NOMO-1 (cell line): ENCODE measurements around the gene ATRN.

Experiments used
- DNase-seq, 2 experiments: peaks; one replicate each; lab custom pipeline; 2025; ENCODE audit not compliant: unreplicated experiment in 2 of 2; lab: John Stamatoyannopoulos, UW

The ATRN gene

DNA sequence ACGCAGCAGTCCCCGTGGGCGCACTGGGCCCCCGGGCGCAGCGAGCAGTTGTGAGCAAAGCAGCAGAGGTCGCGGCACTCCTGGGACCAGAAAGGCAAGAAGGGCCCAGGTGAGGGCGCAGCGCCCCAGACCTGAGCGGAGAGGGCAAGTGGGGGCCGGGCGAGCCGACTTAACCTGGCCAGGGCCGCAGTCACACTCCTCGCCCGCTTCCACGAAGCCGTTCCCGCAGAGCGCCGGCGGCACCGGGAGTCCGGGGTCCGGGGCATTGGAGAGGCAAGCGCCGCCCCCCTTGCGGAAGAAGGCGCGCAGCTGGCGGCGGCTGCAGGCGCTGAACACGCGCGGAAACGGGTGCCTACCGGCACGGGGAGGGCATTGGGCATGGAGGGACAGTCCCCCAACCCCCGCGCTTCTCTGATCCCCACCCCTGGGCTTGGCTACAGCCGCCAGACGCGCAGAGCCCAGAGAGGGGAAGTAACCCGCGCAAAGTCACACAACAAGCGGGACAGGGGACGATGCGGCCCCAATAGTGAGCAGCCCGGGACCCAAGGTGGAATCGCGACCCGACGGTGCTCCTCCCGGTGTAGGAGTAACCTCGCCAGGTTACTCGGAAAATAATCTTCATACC, 201.8 kb downstream of the ATRN start:
- DNase-seq, result peak in 1 of 2 experiments; percentile 19

DNA sequence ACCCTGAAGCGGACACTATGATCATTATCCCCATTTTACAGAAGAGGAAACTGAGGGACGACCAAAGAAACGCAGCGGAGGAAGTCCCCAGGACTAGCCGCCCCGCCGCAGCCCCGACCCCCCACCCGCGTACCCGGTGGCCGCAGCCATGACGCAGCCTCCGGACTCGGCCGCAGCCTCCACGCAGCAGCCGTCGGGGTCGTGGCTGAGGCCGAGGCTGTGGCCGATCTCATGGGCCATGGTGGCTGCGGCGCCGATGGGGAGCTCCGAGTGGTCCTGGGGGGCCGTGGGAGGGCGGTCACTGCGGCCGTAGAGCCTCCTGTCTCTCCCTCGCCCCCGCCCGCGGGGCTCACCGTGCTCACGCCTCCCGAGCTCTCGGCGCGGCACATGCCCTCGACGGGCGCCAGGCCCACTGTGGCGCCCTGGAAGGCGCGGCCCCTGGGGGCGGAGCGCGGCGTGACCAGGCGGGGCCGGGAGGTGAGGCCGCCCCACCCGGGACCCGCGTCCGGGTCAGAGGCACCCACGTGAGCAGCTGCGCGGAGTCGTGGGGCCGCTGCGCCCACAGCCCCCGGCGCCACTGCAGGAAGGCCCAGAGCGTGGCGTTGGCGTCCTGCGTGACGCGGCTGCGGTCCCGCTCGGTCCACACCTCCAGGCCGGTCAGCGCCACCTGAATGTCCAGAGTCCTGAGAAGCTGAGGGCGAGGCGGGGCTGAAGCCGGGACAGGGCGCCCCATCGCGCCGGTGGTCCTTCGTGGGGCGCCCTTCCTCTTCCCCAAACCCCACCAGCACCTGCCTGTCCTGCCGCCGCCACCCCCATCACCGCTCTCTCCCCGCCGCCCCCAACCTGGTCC, 202.6 kb downstream of the ATRN start:
- no peak for DNase-seq

DNA sequence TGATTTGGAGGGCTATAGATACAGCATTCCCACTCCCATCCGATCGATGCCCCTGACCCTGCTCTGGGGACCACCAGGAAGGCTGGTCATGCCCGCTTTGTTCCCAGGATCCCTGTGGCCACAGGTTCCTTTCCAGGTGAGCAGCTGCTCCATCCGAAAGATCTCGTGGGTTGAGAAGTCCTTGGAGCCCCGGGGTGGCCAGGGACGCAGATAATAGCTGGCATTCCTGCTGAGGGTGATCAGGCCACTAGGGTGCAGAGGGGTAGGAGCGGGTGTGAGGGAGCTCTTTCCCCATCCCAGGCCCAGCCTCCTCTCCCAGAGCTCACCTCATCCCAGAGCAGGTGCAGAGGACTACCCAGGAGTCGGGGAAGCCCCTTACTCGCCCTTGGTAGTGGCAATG, 203.6 kb downstream of the ATRN start:
- DNase-seq, result no peak

DNA sequence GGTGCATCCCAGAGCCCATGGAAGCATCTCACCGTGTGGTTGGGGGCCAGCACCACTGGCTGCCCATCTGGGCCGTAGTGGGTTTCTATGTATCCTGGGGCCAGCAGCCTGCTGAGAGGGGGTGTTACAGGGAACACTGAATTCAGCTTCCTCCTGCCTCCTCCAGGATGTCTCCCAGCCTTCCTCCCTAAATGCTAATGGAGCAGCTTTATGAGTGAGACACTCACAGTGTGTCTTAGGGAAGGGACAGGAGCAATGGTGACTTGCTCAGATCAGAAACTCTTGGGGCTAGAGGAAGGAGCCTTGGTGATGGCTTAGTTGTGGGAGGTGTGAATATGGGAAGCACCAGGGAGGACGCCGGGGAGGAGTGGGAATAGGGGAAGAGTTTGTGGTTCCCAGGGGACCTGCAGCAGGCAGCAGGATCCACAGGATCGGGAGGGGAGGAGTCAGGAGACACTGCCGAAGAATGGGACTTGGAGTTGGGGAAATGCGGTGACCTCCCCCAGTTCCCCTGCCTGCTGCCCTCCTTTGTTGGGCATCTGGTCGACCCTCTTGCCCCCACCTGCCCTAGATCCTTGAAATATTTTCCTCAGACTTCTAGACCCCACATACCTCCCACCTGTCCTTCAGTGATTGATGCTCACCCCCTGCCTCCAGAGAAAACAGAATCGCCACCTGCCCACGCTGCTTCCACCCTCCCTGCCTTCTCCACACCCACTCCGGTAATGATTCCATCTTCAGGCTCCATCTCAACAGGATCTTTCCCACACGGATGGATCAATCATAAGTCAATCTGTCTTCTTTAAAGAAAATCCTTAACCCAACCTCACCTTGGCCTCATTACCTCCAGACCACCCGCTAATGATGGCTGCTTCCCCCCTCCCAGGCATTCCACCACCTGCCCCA, 204.4 kb downstream of the ATRN start:
- DNase-seq, result no peak

DNA sequence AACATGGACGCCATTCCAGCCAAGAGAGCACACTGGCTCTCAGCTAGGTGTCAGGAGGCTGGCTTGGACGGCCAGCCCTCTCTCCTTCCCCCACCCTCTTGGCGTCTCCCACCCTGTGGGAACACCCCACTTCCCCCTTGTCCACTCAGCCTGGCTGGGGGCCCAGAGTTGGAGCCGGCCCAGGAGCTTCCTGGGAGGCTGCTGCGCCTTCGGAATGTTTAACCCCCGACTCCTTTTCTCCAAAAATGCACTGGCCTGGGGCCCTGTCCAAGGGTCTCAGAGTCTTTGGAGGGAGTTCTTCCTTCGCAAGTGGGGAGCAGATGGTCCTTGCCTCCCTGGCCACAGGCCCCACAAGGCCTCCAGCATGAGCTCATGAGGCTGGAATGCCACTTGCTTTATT, 206.9 kb downstream of the ATRN start:
- DNase-seq, result no peak

DNA sequence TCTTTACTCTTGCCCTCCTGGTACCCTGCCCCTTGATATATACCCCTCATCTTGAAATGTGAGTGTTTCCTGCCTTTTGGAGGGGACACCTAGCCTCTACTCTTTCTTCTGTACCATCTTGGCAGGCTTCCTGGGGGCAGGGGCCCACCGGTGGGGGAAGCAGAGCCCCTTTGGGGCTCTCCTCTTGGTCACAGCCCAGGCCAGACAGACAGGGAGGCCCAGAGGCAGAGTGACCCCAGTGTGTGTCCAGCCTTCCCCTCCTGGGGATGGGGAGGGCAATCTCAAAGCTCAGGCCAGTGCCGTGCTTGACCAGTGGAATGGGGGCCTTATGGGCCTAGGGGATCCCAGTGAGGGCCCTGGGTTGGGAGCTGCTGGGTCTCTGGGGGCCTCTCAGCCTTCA, 207.4 kb downstream of the ATRN start:
- DNase-seq, result no peak

DNA sequence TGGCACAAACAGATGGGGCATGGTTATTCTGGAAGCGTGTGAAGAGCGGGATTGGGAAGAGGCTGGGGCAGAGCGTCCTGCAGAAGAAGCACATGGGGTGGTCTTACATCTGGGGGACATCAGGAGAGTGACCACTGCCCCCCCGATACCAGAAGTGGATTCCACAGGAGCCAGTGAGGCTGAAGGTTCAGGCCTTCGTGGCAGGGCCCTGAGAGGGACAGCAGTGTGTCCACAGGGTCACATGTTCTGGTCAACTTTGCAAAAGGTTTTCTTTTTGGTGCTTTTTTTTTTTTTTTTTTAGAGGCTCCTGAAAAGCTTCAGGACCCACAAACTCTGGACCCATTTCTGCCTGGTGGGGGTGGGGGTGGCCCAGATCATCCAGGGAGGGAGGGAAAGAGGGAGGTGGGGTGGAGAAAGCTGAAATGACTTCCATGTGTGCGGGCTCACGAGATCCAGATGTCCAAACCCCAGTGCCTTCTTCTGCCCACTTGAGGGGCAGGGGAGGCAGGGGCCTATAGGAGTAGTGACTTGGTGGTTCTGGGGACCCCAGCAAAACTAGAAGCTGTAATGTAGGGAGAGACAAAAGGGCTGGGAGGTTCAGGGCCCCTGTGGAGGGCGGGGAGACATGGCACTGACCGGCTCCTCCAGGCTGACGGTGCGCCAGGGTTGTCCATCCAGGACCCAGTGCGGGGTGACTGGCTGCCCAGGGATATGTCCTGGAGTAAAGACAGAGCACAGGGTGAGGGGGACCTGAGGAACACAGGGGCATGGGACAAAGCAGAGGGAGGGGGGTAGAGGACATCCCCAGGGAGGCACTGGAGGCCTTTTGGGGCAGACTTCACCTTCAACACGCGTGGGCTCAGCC, 208.3 kb downstream of the ATRN start:
- DNase-seq, result no peak

DNA sequence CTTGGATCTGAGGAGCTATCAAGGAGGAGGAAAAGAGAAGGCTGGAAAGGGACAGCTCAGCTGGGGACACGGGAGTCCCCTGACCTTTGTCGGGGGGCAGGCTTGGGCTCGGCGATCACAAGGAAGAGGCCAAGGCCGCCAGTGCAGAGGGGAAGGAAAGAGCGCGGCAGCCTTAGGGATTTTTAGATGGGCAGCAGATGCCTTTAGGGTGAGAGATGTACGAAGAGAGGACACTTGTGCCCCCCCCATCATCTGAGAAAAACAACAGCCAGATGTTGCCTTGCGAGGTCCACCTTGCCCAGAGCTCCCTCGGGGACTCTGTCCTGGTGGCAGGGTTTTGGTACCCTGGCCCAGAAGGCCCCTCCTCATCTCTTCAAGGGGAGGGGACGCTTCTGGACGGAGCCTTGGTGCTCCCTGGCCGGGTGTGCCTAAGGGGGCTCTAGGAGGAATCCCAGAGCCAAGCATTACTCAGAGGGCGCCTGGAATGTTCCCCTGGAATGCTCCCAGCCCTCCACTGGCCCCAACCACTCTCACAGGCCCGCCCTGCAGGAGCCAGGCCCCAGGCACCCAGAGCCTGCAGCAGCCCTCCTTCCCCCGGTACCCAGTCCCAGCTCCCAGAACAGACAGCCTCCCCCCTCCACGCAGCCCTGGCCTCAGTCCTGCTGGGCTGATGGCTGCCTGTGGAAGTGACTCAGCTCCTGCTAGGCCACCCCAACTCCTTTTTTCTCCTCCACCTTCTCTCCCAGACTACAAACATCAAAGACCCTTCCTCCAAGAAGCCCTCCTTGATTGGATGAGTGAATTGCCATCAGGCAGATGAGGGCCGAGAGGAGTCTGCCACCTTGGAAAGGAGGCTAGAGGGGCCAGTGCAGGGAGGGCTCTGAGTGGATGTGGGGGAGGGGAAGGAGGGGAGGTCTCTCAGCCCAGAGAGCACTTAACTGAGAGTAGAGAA, 209.2 kb downstream of the ATRN start:
- no peak for DNase-seq

DNA sequence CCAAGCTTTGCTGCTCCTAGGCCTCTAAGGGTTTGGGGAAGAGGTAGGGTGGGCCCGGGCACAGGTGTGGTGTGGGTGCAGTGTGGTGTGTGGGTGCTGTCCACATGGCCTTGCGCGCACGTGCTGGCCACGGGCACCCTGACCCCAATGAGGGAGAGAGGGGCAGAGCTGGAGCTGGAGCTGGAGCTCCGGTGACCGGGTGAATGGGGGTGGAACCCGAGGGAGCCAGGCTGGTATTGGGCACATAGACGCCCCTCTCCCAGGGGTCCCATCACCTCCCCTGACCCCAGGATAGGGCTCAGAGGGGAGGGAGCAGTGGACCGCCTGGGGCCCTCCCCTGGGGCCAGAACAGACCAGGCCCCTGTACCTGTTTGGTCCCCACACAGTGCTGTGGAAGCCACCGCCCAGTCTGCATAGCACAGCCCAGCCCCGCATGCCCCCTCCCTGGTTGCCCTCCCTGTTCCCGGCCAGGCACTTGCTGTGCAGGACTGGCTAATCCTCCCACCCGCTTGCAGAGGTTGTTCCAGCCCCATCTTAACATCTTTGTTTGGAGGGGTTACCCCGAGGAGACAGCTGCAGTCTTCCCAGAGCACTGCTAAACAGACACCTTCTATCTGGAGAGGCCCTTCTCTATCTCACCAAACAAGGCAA, 210.0 kb downstream of the ATRN start:
- no peak for DNase-seq

DNA sequence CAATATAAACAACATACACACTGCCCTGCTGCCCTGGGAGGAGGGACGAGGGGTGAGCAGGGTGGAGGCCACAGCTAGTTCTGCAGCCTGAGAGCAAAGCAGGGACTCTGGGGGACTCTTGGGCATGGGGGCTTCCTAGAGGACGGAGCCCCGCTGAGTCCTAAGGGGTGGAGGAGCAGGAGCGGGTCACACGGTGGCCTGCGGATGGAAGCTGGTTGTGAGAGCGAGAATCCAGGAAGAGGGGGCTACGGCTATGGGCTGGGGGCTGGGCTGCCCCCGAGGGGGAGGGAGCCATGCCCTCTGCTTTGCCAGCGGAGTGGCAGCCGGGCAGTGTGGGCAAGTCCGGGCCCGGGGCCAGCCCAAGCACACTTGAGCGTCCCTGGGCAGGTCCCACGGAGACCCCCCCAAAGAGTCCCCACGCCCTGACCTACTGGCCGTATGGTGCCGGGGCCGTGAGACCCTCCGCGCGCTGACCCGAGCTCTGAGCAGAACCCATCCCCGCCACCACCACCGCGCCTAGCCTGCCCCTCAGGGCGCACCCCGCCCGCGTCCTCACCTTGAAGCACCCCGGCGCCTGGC, 210.6 kb downstream of the ATRN start:
- DNase-seq, result no peak

DNA sequence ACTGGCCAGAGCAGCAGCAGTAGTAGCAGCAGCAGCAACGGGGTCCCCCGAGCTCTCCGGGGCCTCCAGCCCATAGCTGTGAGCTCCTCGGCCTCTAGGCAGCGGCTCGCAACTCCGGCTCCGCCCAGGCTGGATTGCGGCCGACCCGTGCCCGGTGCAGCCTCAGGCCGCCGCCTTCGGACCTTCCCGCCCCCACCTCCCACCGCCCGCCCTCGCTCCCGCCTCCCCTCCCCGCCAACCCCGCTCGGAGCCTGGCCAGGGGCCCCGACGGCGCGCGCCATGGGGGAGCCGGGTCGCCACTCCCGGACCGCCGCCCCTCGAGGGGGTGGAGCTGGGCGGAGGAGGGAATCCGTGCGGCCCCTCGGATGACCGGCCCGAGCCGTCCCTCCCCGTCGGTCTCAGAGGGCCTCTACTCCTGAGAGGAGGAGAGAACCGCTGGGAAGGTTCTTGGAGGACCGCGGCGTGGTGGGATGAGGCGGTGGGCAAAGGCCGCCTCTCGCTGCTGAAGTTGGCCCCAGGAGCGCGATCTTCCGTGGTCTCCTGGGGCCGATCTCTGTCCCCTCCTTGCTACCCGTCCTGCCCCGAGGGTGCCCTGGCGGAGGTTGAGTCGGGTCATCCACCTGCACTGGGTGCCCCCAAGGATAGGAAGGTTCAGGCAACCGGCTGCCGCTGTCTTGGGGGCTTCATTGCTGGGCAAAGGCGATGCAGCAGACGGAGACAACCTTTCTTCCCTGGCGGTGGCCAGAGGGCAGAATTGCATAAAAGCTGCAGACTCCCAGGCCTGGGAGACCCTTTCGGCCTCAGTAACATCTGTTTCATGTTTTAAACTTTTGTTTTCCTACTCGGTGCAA, 211.3 kb downstream of the ATRN start, which contains the start of gene ADAM33:
Gene ADAM33 (minus strand): TSS at position 80 of the 851 bp plus-strand sequence. CDS start 6 bp downstream, at position 74.
- no peak for DNase-seq

DNA sequence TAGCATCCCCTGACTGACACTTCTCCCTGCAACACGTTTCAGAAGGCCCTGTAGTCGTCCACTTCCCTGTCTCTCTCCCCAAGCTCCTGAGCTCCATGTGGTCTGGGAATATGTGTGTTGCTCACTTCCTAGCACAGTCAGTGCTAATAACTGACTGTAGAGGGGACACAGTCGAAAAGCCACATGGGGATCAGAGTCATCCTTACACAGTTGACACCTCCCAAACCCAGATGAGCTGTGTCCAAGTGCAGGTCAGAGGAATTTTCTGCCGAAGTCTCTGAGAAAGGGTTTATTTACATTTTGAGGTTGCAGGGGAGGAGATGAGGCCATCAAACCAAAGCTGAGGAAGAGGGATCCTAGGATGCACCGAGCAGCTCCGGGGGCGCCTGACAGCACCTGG, 214.5 kb downstream of the ATRN start:
- DNase-seq, result no peak

DNA sequence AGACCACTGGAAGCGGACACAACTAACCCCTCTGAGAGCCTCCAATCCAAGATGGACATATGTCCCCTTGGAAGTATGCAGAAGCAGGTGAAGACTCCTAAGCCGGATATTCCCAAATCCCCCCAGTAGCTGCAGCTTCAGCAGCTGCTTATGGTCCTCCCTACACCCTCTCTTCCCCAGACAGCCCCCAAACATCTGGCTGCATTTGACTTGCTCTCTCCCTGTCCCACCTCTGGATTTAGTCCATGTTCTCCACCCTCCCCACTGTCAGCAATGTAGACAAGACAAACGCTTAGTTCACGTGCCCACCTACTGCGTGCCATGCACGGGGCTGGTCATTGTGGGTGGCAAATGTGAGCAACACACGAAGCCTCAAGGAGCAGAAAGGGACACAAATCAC, 215.6 kb downstream of the ATRN start:
- DNase-seq, result no peak

DNA sequence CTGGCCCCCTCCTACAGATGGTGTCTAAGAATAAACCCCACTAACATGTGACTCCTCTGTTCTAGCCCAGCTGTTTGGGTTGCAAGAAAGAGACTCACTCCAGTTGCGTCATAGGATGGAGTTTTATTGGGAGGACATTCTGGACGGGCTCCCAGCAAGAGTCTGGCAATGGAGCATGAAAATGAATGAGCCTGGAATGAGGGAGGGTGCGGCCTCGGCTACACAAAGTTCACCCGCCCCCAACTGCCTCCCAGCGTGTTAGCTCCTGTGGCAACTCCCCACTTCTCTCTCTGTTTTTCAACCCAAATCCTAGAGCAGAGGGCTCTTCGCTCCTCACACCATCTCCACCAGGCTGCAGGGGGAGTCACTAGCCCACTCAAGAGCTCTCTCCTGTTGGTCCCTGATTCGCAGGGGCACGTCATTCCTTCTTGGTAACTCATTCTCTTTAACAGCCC, 216.1 kb downstream of the ATRN start:
- no peak for DNase-seq

DNA sequence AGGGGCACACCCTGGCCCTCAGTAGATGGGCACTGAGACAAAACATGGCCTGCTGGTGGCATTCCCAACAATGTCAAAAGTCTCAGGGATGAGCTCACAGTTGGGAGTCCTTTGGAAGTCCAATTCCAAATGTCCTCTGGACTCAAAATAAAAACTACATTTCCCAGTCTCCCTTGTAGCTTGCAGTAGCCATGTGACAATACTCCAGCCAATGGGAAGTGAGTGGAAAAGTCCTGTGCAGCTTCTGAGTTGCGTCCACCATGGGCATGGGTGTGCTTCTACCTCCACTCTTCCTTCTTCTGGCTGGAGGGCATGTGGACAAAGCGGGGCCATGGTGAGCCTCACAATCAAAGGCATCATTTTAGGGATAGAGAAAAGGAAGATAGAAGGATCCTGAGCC, 216.8 kb downstream of the ATRN start:
- no peak for DNase-seq

DNA sequence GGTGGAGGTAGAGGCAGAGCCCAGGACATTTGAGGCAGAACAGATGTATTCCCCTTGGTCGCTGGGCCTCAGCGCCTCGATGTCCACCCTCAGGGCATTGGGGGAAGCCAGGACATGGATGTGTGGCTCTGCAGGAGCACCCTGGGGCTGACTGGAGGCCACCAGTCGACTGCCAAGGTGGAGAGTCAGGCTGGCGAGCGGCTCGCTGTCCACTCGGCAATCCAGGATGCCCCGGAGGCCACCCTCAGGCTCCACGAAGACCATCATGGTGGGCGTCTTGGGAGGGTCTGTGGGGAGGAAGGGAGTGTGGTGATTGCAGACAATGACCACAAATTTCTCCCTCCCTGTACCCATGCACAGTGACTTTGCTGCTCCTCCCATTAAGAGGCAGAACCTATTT, 219.2 kb downstream of the ATRN start:
- DNase-seq, result no peak

DNA sequence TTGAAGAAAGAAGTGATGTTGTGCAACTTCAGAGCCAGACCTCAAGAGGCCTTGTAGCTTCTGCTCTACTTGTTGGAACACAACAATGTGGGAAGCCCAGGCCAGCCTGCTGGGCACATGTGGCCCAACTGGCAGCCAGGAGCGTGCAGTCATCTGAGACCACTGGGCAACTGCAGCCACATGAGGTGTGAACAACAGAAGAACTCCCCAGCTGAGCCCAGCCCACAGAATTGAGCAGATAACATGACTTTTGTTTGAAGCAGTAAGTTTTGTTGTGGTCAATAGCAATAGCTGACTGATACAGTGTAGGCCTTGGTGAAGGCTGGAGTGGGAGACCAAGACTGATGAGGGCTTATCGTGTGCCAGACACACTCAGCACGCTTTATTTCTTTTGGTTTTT, 219.6 kb downstream of the ATRN start:
- DNase-seq, result no peak
